NCI-H2171 treated with DMSO at 0.1 percent for 48 hours (cell line): Measurements from ENCODE around the gene NRG4.
"Not testable (repeated sequence)": the region's sequence is repeated elsewhere in the genome, so short reads cannot be mapped to it uniquely, and the experiment has no call there.

Source experiments
- DNase-seq: peaks from one replicate; lab custom pipeline; 2025; lab: John Stamatoyannopoulos, UW

NRG4 gene, protein sequence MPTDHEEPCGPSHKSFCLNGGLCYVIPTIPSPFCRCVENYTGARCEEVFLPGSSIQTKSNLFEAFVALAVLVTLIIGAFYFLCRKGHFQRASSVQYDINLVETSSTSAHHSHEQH

DNA sequence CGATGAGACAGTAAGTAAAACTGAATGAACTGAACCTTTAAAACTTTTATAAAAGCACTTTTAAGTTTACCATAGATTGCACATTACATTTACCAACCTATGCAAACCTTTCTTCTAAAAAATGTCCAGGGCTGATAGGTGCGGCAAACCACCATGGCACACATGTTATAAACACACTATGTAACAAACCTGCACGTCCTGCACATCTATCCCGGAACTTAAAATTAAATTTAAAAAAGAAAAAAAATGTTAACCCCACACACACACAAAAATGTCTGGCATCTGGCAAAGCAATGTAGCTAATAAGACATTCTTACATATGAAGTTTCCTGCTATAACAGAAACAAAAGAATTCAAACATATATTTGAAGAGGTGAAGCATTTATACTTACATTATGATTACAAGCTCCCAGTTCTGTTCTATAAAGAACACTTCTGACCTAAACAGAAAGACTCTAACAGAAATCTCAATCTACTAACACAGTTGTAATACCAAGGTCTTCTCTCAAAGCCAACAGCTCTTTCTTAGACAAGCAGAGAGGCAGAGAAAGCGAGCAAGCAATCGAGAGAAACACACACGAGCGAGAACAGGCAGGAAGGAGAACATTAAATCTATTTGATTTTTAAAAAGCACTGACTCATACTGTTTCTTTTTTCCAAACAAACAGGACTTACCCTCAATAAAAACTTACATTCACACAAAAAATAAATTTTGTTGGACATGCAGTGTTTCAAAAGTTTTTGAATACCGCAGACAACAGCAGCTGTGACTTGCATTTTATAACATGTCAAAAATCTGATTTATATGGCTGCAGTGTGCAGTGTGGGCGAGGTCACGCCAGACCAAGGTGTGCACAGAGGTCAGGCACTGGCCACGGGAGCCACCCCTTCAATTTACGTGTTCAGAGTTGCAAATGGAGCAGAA lies at the start of gene NRG4:
TSS of gene NRG4 (minus strand) at position 798 of the 925 bp plus-strand sequence. CDS start 1,194 bp downstream, outside the sequence.
- DNase-seq: no peak

DNA sequence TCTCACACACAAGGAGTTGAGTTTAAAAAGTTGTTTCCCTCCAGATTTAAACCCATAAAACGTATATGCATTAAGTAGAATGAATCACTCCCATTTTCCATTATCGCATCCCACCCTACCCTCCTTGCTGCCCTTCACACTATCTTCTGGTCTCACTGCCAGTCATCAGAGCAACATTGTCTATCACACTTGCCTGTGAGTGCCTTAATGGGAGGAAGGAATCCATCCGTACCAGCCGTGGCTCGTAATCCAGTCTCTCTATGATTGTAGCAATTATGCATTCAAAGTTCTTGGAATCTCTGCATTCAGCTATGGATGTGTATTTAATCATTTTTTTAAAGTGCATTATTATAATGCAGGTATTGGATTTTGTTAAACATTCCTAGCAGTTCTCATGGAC lies 49.5 kb upstream of the NRG4 start:
- DNase-seq: no peak

DNA sequence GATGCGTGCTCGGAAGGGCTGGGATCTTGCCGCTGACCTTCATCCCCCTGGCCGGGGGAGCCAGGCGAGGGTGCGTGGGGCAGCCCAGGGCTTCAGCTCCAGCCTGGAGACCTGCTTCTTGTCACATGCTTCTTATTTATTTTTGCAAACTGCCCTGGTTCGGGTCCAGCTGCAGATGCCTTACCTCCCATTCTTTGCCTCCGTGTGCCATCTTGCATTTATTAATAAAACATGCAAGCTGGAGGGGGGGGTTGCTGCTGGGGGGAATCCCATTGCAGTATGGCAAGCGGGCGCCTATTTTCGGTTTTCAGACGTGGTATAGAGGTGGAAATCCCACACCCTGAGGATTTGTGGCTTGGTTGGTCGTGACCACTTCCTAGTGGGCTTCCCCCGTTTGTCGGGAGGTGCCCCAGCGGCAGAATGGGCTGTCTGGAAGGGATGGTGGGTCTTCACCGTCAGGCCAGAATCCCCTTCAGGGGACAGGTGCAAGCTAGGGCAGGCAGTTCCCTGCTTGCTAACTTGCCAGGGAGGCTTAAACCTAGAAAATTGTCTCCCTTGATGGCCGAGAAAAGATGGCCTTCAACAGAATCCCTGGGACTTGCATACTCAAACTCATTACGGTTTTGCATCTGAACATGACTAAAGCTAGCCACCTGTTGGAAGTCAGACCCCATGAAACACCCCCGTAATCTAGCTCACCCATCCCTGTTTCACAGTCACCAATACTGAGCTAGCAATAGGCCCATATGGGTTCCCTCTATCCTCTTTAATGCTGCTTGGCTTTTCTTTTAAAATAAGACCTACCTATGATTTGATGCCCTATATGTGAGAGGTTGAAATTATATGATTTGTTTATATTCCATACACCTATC lies 48.1 kb upstream of the NRG4 start:
- DNase-seq: no peak

DNA sequence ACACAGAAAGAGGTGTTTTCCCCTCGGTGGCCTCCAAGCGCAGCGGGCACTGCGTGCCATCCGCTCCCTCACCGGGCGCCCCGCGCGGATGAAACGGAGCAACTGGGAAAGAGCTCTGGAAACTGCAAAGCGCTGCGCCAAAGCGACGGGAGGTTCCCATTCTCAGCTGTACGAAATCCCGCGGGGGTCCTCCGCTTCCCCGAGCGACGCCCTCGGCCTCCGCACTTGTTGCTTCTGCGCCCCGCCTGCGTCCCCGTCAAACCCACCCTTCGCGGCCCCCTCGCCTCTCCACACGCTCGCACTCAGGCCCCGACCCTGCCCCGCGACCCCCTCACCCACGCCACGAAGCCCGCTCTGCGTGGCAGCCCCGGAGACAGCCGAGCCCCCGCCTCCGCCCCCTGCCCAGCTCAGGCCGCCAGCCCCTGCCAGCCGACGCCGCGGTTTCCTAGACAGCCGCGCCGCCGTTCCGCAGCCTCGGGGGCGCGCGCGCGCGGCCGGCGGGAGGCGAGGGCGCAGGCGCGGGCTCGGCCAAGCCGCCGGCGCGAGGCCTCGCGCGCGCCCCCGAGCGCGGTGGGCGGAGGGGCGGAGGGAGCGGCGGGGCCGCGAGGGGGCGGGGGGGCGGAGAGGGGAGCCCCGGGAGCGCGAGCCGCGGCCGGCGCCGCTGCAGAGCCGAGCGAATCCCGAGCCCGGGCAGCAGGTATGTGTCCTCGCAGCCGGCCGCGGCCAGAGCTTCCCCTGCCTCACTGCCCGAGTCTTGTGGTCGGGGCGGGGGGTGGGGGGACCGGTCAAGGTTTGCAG lies 47.3 kb upstream of the NRG4 start, which contains the start of gene TMEM266:
TSS of gene TMEM266 (plus strand) at position 666 of the 798 bp plus-strand sequence. CDS start 74,279 bp downstream, outside the sequence.
- DNase-seq: peak; percentile 41

DNA sequence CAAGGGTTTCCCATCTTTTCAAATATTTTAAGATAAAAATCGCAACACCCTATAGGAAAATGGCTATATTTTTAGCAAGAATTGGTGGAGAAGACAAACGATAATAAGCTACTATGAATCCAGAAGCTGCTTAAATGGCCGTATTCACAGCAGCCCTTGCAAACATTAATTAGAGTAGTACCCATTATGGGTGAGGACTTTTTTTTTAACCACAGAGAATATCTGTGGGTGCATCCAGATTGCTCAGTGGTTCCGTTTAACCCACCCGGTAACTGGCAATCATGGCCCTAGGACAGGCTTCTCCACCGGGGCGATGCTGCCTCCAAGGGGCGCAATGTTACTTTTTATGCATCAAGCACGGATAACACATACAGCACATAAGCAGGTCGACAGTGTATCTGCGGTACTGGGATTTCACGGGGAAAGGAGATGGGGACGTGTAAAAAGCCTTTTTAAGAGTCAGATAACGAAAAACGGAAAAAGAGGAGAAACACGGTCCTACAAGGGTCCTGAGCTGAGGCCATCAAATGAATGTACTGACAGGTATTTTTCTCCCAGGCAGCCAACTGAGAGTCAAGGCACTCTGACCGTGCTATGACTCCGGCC lies 46.6 kb upstream of the NRG4 start:
- DNase-seq: peak; percentile 41

DNA sequence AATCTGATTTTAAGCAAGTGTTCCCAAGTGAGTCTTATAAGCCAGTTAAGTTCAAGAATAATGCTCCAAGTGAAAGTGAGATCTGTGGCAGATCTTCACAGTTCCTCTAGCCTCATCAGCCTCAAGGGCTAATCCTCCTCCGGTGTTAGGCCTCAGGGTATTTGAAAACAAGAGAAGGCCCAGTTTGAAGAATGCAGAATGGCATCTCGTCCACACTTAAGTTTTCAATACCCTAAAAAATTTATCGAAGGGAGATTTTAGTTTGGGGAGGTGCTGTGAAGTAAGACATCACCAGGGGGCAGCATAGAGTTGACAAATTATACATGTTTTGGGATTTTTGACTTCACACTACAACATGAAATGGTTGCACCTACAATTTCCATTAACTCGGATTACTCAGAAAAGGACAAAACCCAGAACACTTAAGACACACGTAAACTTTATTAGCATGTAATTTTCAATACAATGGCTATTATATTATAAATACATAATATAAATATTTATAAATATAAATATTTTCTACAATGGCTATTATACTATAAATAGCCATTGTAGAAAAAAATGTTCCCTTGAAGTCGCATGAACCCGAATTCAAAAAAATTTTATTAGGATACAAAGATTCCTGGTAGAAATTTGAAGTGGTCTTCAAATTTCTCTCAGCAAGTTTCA lies 45.2 kb upstream of the NRG4 start:
- peak; percentile 59 for DNase-seq

DNA sequence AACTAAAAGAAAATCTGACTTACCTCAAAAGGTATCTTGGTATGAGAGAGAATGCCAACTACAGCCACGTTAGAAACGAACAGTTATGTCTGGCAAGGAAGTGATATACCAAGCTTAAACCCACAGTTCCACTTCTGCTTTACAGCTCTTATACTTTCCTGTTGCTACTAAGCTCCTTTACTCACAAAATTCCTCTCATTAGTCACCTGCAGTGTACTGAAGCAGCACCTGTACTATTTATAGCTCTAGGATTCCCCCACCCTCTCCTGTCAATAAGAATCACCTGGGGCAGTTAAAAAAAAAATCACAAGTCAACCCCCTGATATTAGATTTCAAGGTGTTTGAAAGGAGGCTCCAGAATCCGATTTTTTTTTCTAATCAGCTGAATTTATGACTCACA lies 44.7 kb upstream of the NRG4 start:
- DNase-seq: peak; percentile 46

DNA sequence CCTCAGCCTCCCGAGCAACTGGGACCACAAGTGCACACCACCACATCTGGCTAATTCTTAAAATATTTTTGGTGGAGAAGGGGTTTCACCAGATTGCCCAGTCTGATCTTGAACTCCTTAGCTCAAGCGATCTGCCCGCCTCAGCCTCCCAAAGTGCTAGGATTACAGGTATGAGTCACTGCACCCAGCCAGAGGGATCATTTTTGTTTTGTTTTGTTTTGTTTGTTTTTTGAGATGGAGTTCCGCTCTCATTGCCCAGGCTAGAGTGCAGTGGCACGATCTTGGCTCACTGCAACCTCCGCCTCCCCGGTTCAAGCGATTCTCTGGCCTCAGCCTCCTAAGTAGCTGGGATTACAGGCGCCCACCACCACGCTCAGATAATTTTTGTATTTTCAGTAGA lies 42.0 kb upstream of the NRG4 start:
- DNase-seq: not testable (repeated sequence)

DNA sequence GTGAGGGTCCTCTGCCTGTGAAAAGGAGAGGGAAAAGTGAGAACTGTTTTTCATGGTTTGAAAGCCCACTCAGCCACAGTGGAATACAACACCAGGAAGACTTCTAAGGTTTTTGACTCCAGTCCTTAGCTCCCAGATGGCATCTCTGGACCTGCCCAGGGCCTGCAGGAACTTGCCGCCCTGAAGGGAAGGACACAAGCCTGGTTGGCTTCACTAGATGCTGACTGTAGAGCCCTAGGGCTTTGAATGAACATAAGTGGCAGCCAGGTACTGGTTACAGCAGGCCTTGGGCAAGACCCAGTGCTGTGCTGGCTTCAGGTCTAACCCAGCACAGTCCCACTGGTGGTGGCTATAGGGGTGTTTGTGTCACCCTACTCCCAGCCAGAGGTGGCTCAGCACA lies 26.3 kb upstream of the NRG4 start:
- no peak for DNase-seq

DNA sequence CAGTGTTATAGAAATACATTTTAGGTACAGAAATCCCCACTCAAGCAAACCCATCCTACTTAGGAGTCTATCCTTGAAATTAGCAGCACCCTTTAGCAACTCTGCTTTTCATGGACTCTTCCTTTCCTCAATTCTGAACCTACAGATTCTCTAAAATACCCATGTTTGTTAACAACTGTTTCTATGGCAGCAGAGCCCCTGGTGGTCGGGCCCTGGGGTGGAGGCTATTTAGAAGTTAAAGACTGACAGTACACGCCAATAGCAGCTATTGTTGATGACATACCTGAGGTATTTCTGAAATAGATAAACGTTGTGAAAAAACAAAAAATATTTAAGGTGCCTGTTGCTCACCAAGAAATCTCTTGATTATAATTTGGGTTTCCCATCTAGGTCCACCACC lies 23.4 kb upstream of the NRG4 start:
- no peak for DNase-seq

DNA sequence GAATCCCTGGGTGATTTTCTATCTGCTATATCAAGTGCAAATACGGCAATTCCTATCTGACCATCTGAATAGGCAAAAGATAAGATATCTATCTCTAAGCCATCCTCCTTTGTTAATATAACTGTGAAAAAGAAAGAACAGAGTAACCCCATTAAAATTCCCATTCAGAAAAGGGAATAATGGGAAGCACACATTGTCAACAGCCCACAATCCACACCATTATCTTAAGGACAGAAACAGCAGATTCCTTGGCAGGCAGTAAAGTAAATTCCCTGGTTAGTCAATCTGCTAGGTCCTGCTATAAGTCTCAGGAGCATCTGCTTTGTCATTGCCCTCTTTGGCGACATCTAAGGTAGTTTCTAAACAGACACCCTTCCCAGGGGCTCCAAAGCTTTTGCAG lies 21.9 kb upstream of the NRG4 start:
- no peak for DNase-seq

DNA sequence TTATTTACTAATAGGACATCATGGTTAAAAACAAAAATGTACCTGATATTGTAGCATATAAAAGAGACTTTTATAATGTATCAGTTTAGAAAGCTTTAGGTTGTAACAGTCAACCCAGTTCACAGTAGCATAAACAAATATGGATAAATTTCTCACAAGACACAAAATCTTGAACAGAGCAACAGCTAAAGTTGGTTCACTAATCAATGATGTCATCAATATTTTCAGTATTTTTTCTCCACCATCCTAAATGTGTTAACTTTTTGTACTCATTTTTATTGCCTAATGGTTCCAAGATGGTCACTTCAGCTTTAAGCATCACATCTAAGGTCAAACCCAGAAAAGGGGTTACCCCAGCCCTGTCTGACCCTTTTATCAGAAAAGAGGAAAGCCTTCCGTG lies 21.2 kb upstream of the NRG4 start:
- no peak for DNase-seq

DNA sequence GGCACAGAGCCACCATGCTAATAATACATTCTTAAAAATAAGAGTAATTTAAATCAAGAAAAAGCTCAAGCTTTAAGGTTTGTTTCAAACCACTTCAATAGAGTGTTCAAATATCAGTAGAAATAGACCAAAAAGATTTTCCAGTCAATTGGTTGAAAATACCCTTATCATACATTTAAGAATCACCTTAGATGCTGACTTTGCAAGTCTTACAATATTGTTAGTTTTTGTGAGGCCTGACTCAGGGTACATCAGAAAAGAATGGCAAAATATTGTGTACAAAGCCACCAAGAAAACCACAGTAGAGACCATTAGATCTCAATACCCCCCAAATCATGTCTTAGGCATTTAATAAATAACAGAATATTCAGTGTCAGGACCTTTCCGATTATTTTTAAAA lies 19.8 kb upstream of the NRG4 start:
- no peak for DNase-seq

DNA sequence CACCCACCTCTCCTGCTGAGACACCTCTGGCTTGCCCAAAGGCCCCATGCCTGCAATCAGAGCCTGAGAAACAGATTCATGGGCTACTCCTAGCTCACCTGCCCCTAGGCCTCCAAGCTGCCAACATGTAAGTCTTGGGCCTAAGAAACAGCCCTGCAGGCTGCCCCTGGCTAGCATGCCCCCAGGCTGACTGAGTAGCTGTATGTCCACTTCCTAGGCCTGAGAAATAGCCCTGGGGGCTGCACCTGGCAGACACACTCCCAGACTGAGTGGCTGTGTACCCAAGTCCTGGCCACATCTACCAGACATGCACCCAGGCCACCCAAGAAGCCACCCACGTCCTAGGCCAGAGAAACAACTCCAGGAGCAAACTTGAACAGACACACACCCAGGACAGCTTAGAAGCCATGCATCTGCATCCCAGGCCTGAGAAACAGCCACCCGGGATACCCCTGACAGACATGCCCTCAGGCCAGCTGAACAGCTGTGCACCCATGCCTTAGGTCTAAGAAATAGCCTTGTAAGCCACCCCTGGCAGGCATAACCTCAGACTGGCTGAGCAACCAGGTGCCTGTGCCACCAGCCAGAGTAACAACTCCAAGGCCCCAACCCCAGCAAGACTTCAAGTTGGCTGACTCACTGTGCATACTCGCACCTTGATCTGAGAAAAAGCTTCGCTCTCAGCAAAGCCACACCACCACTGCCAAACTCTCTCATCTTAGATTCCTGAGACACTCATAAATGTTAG lies 12.0 kb upstream of the NRG4 start:
- DNase-seq: no peak

DNA sequence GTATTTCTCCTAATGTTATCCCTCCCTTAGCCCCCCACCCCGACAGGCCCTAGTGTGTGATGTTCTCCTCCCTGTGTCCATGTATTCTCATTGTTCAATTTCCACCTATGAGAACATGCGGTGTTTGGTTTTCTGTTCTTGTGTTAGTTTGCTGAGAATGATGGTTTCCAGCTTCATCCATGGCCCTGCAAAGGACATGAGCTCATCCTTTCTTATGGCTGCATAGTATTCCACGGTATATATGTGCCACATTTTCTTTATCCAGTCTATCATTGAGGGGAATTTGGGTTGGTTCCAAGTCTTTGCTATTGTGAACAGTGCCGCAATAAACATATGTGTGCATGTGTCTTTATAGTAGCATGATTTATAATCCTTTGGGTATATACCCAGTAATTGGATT lies 1.2 kb upstream of the NRG4 start:
- not testable (repeated sequence) for DNase-seq

DNA sequence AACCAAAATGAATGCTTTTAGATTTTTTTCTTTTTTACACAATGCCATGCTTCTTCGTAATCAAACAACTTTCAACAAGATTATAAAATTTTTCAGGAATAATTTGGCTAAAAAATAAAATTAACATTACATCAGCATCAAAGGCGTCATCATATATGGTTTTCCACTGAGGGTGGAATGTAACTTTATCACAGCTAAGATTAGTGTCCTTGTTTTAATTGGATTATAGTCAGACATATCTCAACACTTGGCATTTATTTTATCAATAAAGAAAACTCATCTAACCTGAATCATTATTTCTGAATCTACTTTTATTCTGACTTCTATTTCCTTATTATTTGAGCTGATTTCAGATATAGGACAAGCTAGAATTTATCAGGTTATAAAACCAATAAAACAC lies 1.6 kb downstream of the NRG4 start:
- no peak for DNase-seq

DNA sequence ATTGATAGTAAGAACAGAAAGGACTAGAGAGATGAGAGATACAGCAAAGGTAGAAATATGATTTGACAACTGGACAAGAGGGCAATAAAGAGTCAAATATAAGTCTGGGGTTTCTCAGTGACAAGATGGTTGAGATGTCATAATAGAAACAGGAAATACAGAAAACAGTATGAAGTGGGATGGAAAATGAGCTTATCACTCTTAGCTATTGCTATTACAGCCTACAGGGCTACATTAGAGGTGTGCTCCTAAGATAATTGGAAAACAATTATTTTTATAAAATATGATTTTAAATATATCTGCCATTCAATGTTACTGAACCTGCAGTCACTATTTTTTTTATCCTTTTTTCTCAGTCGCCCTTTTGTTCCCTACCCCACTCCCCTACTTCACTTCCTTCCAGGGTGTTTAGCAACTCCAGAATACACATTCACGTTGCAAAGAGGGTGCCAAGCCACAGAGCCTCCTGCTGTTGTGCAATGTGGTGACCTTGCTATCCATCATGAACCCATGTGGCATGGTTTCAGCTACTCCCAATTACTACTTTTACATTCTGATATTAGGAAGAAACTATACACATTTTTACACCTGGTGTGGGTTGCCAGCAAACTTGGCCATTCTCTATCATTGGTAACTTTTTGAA lies 6.0 kb downstream of the NRG4 start:
- DNase-seq: no peak

DNA sequence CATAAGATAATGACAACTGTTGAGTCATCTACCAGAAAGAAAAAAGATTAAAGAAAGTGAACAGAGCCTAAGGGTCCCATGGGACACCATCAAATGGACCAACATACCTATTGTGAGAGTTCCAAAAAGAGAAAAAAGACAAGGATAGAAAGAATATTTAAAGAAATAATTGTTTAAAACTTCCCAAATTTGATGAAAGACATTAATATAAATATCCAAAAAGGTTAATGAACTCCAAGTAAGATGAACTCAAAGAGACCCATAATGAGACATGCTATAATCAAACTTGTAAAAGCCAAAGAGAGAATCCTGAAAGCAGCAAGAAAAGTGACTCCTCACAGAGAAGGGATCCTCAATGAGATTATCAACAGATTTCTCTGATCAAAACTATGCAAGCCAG lies 8.9 kb downstream of the NRG4 start:
- DNase-seq: no peak

DNA sequence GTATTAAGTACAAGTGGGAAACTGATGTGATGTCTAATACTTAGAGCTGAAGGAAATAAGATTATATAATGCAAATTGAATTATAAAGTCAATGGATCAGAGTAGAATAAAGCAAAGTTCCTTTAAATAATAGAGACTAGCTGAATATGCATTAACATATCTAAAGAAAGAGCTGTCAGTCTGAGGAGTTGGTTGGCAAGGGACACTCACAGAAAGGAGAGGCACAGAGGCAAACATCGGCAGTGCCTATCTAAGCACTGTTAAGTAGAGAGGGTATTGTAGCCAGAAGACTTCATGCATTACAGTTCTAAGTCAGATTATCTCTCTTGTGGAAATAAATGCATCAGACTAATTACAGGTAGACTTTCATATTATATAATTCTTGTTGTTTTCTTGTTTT lies 16.6 kb downstream of the NRG4 start:
- DNase-seq: no peak

DNA sequence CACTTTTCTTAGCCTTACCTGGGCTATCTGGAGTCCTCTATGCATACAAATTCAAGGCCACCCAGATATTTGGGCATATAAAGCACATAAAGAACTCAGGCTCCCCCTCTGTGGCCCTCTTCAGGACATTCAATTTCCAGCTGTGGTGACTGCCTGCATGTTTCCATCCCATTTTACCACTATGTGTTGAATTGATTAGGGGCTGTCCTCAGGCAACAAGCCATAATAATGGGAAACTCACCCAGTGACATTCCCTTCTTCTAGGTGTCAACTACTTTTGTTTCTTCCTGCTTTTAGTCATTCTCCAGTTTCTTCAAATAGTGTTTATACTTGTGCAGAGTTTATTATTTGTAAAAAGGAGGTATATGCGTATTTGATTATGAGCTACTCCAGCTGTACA lies 18.0 kb downstream of the NRG4 start:
- no peak for DNase-seq
